Neural cell (in vitro differentiated cells): ENCODE results near the gene DEUP1.

Experiments
- EP300 ChIP-seq: fragments of 450-650 bp; conservative IDR thresholded peaks from 2 replicates; pipeline ENCODE4 v1.6.1; 2014; ENCODE audit warnings: antibody characterized with exemption, mild to moderate bottlenecking, moderate library complexity; ENCODE audit not compliant: poor library complexity, severe bottlenecking
- EZH2 ChIP-seq: fragments of 200-600, 300-800 bp; shearing (Covaris generic), sonication (generic); IDR thresholded peaks from 2 replicates; pipeline ENCODE4 v1.6.1; 2014; ENCODE audit warnings: antibody characterized with exemption, low read length, borderline replicate concordance, mild to moderate bottlenecking; ENCODE audit not compliant: insufficient read depth, poor library complexity, severe bottlenecking
- TAF1 ChIP-seq: IDR thresholded peaks from 2 replicates; pipeline ENCODE4 v1.6.1; 2012; ENCODE audit warnings: low read depth
- TF ChIP-seq, protein P1 (sequence below): fragments of 450-650 bp; IDR thresholded peaks from 2 replicates; pipeline ENCODE4 v1.5.1; 2014; ENCODE audit warnings: antibody characterized with exemption, mild to moderate bottlenecking, moderate library complexity; ENCODE audit not compliant: poor library complexity, severe bottlenecking

GRCh38 chr11:93323747-93324146 lies 6.8 kb upstream of the DEUP1 start:
- TF ChIP-seq, protein P1, sequence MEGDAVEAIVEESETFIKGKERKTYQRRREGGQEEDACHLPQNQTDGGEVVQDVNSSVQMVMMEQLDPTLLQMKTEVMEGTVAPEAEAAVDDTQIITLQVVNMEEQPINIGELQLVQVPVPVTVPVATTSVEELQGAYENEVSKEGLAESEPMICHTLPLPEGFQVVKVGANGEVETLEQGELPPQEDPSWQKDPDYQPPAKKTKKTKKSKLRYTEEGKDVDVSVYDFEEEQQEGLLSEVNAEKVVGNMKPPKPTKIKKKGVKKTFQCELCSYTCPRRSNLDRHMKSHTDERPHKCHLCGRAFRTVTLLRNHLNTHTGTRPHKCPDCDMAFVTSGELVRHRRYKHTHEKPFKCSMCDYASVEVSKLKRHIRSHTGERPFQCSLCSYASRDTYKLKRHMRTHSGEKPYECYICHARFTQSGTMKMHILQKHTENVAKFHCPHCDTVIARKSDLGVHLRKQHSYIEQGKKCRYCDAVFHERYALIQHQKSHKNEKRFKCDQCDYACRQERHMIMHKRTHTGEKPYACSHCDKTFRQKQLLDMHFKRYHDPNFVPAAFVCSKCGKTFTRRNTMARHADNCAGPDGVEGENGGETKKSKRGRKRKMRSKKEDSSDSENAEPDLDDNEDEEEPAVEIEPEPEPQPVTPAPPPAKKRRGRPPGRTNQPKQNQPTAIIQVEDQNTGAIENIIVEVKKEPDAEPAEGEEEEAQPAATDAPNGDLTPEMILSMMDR, result no peak
- TF ChIP-seq TAF1, result no peak
- no peak for TF ChIP-seq EZH2
- no peak for TF ChIP-seq EP300
